Measurements from ENCODE around the gene HDHD3. TPM values are rescaled to one million over a fixed set of nuclear protein-coding genes. Genes with fewer than 3 reads are reported as not detected.

HDHD3 gene
- total RNA-seq, 1 donor from 2014 or later = 10.4 TPM

GRCh38 chr9:113352411-113352810 is 24.4 kb downstream of the HDHD3 start:
- Histone ChIP-seq H3K9me3 (no peaks in the 10 kb centered on the region), H3K4me1 (peaks cover 15% of the 10 kb centered on the region), H3K4me3 (no peak overlapping the region), H3K27me3 (no peaks in the 10 kb centered on the region), H3K36me3 (no peaks in the 10 kb centered on the region), H3K27ac (no peak overlapping the region)
- no peak for TF ChIP-seq CTCF (IDR thresholded peaks at IDR 0.05)
- intact Hi-C loops (cut with DNase I) = no loop called here
- no peak for DNase-seq
- no peak for ATAC-seq

- H3K27me3 ChIP-seq = no peaks in the 10 kb centered on the region
- H3K36me3 ChIP-seq = no peaks in the 10 kb centered on the region
- no peak overlapping the region for H3K27ac ChIP-seq
- intact Hi-C loops (cut with DNase I) = no loop called here
- H3K4me3 ChIP-seq = no peak overlapping the region
- no peaks in the 10 kb centered on the region for H3K9me3 ChIP-seq
- H3K4me1 ChIP-seq = peaks cover 15% of the 10 kb centered on the region
- DNase-seq = no peak
- no peak for TF ChIP-seq CTCF (IDR thresholded peaks at IDR 0.05)
- ATAC-seq = no peak
Measured at GRCh38 chr9:113352006-113352405, 24.8 kb downstream of the HDHD3 start.

GRCh38 chr9:113350937-113351336 is 25.8 kb downstream of the HDHD3 start:
- H3K36me3 ChIP-seq = no peaks in the 10 kb centered on the region
- no peak for TF ChIP-seq CTCF (IDR thresholded peaks at IDR 0.05)
- ATAC-seq (no peak), DNase-seq (no peak)
- H3K4me3 ChIP-seq = no peak overlapping the region
- H3K9me3 ChIP-seq = no peaks in the 10 kb centered on the region
- H3K27ac ChIP-seq = no peak overlapping the region
- intact Hi-C loops (cut with DNase I) = no loop called here
- H3K27me3 ChIP-seq = no peaks in the 10 kb centered on the region
- H3K4me1 ChIP-seq = peaks cover 15% of the 10 kb centered on the region

- Histone ChIP-seq H3K4me1 (peaks cover 15% of the 10 kb centered on the region), H3K4me3 (peak overlapping the region; percentile 58), H3K27me3 (no peaks in the 10 kb centered on the region), H3K36me3 (no peaks in the 10 kb centered on the region), H3K9me3 (no peaks in the 10 kb centered on the region), H3K27ac (no peak overlapping the region)
- DNase-seq (no peak), ATAC-seq (peak; percentile 14)
- no peak for TF ChIP-seq CTCF (IDR thresholded peaks at IDR 0.05)
- intact Hi-C loops (cut with DNase I) = no loop called here
Measured at GRCh38 chr9:113350107-113350661, 26.6 kb downstream of the HDHD3 start.

GRCh38 chr9:113349445-113350094 is 27.2 kb downstream of the HDHD3 start, which contains the start of gene BSPRY:
Gene BSPRY, plus strand, starts transcription at chr9:113349541. Its CDS starts 39 bp downstream, at chr9:113349580.
- Histone ChIP-seq H3K4me3 (peak within 1 kb of the TSS; percentile 58), H3K27ac (peak within 1 kb of the TSS; percentile 24), H3K36me3 (no peaks in the 10 kb centered on the region), H3K27me3 (no peaks in the 10 kb centered on the region), H3K9me3 (no peaks in the 10 kb centered on the region), H3K4me1 (peaks cover 15% of the 10 kb centered on the region)
- no peak for TF ChIP-seq CTCF (IDR thresholded peaks at IDR 0.05)
- intact Hi-C loops (cut with DNase I) = no loop called here
- ATAC-seq (peak; percentile 93), DNase-seq (peak; percentile 80)
